MM.1S (cell line): ENCODE measurements around the gene TRIM54.

Source experiments
- DNase-seq: peaks from one replicate; pipeline ENCODE4 v3.0.0-alpha.2; 2015
- H2AFZ ChIP-seq: fragments of 300-600 bp; sonication (generic); 2 replicates; pipeline ENCODE4 v1.6.0; 2016; ENCODE audit warnings: antibody characterized with exemption, low read length
- H3F3A ChIP-seq: fragments of 300-600 bp; sonication (generic); 2 replicates; pipeline ENCODE4 v1.6.1; 2016; ENCODE audit warnings: mild to moderate bottlenecking, antibody characterized with exemption, low read length, moderate library complexity, mixed read lengths; ENCODE audit not compliant: insufficient read depth
- H3K27ac ChIP-seq: fragments of 300-600 bp; sonication (generic); 2 replicates; pipeline ENCODE4 v1.5.1; 2016; ENCODE audit warnings: mild to moderate bottlenecking, low read length
- H3K27me3 ChIP-seq: fragments of 300-600 bp; sonication (generic); replicated peaks from 2 replicates; pipeline ENCODE4 v1.6.0; 2016; ENCODE audit warnings: low read length; ENCODE audit not compliant: insufficient read depth
- H3K36me3 ChIP-seq: fragments of 300-600 bp; sonication (generic); replicated peaks from 2 replicates; pipeline ENCODE4 v1.6.1; 2016; ENCODE audit warnings: mild to moderate bottlenecking, low read length, mixed read lengths; ENCODE audit not compliant: insufficient read depth
- H3K4me1 ChIP-seq: fragments of 300-600 bp; sonication (generic); 2 replicates; pipeline ENCODE4 v1.6.1; 2016; ENCODE audit warnings: low read length, mixed read lengths
- H3K4me2 ChIP-seq: fragments of 300-600 bp; sonication (generic); 2 replicates; pipeline ENCODE4 v1.6.0; 2016; ENCODE audit warnings: low read depth, low read length
- H3K4me3 ChIP-seq: fragments of 300-600 bp; sonication (generic); 2 replicates; pipeline ENCODE4 v1.5.1; 2016; ENCODE audit warnings: low read length, mixed read lengths
- H3K79me2 ChIP-seq: fragments of 300-600 bp; sonication (generic); 2 replicates; pipeline ENCODE4 v1.6.1; 2016; ENCODE audit warnings: mixed run types, low read length, mixed read lengths
- H3K9ac ChIP-seq: fragments of 300-600 bp; sonication (generic); 2 replicates; pipeline ENCODE4 v1.6.1; 2016; ENCODE audit warnings: low read length, mixed read lengths
- H3K9me2 ChIP-seq: fragments of 300-600 bp; sonication (generic); replicated peaks from 2 replicates; pipeline ENCODE4 v1.6.1; 2016; ENCODE audit warnings: mild to moderate bottlenecking, low read length, mixed read lengths; ENCODE audit not compliant: insufficient read depth
- H3K9me3 ChIP-seq: fragments of 300-600 bp; sonication (generic); replicated peaks from 2 replicates; pipeline ENCODE4 v1.6.1; 2016; ENCODE audit warnings: mild to moderate bottlenecking, low read length, mixed read lengths; ENCODE audit not compliant: insufficient read depth
- H4K20me1 ChIP-seq: fragments of 300-600 bp; sonication (generic); 2 replicates; pipeline ENCODE4 v1.6.1; 2016; ENCODE audit warnings: mild to moderate bottlenecking, low read length, moderate library complexity, mixed read lengths; ENCODE audit not compliant: insufficient read depth
- CTCF ChIP-seq: fragments of 300-600 bp; sonication (generic); IDR thresholded peaks from 2 replicates; pipeline ENCODE4 v1.5.1; 2016; ENCODE audit warnings: antibody characterized with exemption, low read length, mixed read lengths
- EZH2 ChIP-seq: fragments of 300-600 bp; sonication (generic); optimal IDR thresholded peaks from 2 replicates; pipeline ENCODE3; 2017; ENCODE audit warnings: low read depth, mild to moderate bottlenecking, antibody characterized with exemption, low read length, mixed read lengths
- EZH2phosphoT487 ChIP-seq: fragments of 300-600 bp; sonication (generic); IDR thresholded peaks from 2 replicates; pipeline ENCODE4 v1.6.1; 2018; ENCODE audit warnings: antibody characterized with exemption, low read length

Gene TRIM54

GRCh38 chr2:27320958-27321543, 38.8 kb downstream of the TRIM54 start:
- no peak overlapping the region for H3K4me3 ChIP-seq
- no peak overlapping the region for H2AFZ ChIP-seq
- no peak for DNase-seq
- H3K9ac ChIP-seq = no peak overlapping the region
- no peaks in the 10 kb centered on the region for H3K9me3 ChIP-seq
- no peaks in the 10 kb centered on the region for H3K27me3 ChIP-seq
- H3K4me2 ChIP-seq = no peak overlapping the region
- no peak overlapping the region; the same call in 1 of the 2 replicates for H3K27ac ChIP-seq
- no peaks in the 10 kb centered on the region; the same call in 1 of the 2 replicates for H3F3A ChIP-seq
- H4K20me1 ChIP-seq = no peaks in the 10 kb centered on the region
- H3K36me3 ChIP-seq = no peaks in the 10 kb centered on the region
- no peaks in the 10 kb centered on the region for H3K9me2 ChIP-seq
- H3K4me1 ChIP-seq = peaks cover 9% of the 10 kb centered on the region; the same call in 1 of the 2 replicates
- TF ChIP-seq EZH2phosphoT487 (no peak), CTCF (0 out of 2 replicates have a peak, but pooled peaks have one; percentile 7)
- H3K79me2 ChIP-seq = peaks cover 22% of the 10 kb centered on the region

DNA sequence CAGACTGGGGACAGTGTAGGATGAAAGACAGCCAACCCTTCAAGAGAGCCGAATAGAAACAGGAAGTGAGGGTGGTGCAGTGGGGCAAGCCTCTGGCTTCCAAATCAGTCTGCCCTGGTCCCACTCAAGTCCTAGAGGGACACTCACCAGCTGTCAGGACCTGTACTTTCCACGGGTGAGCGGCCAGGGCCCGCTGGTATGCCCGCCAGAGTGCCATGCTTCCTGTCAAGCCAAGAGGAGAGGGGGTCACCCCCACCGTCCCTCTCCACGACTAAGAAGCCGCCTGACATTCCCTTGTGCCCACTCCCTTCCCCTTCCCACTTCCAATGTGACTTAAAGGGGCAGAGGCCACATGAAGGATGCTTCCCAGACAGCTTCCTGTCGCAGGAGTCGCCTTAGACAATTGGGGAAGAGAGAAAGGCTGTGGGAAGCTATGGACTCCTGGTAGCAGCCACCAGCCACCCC, 40.1 kb downstream of the TRIM54 start:
- Histone ChIP-seq H3K9me2 (no peaks in the 10 kb centered on the region), H3K79me2 (peaks cover 22% of the 10 kb centered on the region), H3K9me3 (no peaks in the 10 kb centered on the region), H3K27ac (peak overlapping the region; percentile 50; the same call in 1 of the 2 replicates), H3K4me2 (peak overlapping the region; percentile 89), H2AFZ (peak overlapping the region; percentile 65), H3K4me1 (peaks cover 9% of the 10 kb centered on the region; the same call in 1 of the 2 replicates), H3K27me3 (no peaks in the 10 kb centered on the region), H4K20me1 (no peaks in the 10 kb centered on the region), H3K9ac (peak overlapping the region; percentile 87), H3F3A (no peaks in the 10 kb centered on the region; the same call in 1 of the 2 replicates), H3K4me3 (peak overlapping the region; percentile 89), H3K36me3 (peaks cover 3% of the 10 kb centered on the region; the same call in 1 of the 2 replicates)
- TF ChIP-seq CTCF = no peak
- TF ChIP-seq EZH2 = no peak
- no peak for TF ChIP-seq EZH2phosphoT487
- DNase-seq = no peak

DNA sequence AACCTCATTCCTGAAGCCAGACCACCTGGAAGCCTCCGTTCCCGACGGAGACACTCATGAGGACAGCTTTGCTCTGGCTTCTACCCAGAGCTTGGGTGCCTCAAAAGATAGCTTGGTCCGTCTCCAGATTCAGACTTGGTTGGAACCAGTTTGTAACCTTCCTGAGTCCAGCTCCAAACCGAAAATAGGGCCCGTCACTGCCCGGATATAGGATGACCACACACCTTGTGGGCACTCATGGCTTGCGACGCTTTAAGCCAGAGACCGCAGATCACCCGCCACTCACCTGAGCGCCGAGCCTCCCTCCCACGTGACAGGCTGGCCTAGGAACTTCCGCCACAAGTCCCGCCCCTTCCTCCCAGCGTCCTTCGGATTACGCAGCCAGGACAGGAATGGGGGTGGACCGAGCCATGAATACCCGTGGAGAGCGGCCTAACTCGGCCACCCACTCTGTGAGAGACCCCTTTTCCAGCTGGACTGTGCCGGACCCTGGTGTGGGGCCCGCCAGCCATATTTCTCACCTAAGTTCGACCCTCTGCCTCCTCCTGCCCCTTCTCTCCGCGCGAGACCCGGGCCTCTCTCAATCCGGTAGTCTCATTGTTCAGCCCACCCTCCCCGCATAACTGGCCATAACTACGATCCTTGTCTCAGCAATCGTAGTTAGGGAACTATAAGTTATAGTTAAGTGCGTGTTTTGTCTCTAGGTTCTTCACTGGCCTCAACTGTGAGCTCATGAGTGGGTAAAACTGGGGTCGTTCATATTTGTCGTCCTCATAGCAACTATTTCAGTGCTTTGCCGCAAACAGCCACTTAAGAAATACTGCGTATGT, 40.8 kb downstream of the TRIM54 start, which contains the start of gene MPV17:
MPV17 (minus strand) TSS at position 332 of the 830 bp plus-strand sequence. CDS start 580 bp downstream, outside the sequence.
- Histone ChIP-seq H3K4me3 (peak within 1 kb of the TSS; percentile 89), H3K4me1 (peaks cover 9% of the 10 kb centered on the region; the same call in 1 of the 2 replicates), H3K9me3 (no peaks in the 10 kb centered on the region), H3K27me3 (no peaks in the 10 kb centered on the region), H3K9me2 (no peaks in the 10 kb centered on the region), H3F3A (no peaks in the 10 kb centered on the region; the same call in 1 of the 2 replicates), H4K20me1 (no peaks in the 10 kb centered on the region), H2AFZ (peak within 1 kb of the TSS; percentile 65), H3K9ac (peak within 1 kb of the TSS; percentile 87), H3K27ac (peak within 1 kb of the TSS; percentile 50; the same call in 1 of the 2 replicates), H3K79me2 (peaks cover 22% of the 10 kb centered on the region), H3K36me3 (peaks cover 3% of the 10 kb centered on the region; the same call in 1 of the 2 replicates), H3K4me2 (peak within 1 kb of the TSS; percentile 89)
- TF ChIP-seq EZH2 (no peak), EZH2phosphoT487 (no peak), CTCF (no peak)
- peak; percentile 96 for DNase-seq
